ENCODE results near the gene RELL1.

DNA sequence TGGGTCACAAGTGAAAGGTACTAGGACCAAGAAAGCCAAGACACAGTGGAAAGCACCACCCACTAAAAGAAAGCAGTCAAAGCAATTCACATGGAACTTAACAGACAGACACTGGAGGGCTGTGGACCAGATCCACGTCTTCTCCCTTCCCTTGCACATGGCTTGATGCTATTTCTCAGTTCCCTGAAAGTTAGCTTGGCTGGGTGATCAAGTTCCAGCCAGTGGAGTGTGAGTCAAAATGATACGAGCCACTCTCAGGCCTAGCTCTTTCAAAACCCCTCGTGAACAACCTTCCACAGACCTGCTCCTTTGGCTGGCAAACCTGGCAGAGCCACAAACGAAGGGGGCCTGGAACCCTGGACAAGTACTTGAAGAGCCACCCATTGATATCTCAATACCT lies 52.0 kb downstream of the RELL1 start:
- TF ChIP-seq POLR2A (IDR thresholded peaks at IDR 0.05; ENCODE audit: low read length) (no peak), GATA1 (IDR thresholded peaks at IDR 0.05; ENCODE audit: low read depth, low read length) (no peak)

Data from erythroblast (primary cell).